GM19351 (cell line): ENCODE data around the gene RAMACL.

ENCODE experiments used
- ATAC-seq: cut with Tn5 transposase; IDR thresholded peaks from one replicate; pipeline ENCODE4 v1.9.1; 2021; ENCODE audit warnings: mild to moderate bottlenecking, moderate library complexity; ENCODE audit not compliant: unreplicated experiment

Gene RAMACL

GRCh38 chr6:166618866-166619761 lies 32.6 kb upstream of the RAMACL start:
- ATAC-seq: no peak

GRCh38 chr6:166618251-166618650 lies 31.8 kb upstream of the RAMACL start:
- ATAC-seq: no peak

DNA sequence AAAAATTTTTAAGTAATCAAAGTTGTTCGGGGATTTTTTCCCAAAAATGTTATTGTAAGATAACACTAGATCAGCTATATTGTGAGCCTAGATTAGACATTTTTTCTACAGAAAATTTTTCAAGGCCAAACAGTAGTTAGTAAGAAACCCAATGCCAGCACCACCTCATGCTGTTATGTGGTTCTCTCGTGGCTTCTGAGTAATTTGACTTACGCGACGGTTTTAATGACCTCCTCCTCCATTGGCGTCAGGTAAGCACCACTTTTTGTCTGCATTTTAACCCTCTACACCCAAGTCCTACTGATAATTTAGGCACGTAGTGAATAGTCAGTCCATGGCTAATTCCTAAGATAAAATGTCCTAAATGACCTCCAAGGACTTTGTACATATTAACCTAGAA lies 30.9 kb upstream of the RAMACL start:
- no peak for ATAC-seq

DNA sequence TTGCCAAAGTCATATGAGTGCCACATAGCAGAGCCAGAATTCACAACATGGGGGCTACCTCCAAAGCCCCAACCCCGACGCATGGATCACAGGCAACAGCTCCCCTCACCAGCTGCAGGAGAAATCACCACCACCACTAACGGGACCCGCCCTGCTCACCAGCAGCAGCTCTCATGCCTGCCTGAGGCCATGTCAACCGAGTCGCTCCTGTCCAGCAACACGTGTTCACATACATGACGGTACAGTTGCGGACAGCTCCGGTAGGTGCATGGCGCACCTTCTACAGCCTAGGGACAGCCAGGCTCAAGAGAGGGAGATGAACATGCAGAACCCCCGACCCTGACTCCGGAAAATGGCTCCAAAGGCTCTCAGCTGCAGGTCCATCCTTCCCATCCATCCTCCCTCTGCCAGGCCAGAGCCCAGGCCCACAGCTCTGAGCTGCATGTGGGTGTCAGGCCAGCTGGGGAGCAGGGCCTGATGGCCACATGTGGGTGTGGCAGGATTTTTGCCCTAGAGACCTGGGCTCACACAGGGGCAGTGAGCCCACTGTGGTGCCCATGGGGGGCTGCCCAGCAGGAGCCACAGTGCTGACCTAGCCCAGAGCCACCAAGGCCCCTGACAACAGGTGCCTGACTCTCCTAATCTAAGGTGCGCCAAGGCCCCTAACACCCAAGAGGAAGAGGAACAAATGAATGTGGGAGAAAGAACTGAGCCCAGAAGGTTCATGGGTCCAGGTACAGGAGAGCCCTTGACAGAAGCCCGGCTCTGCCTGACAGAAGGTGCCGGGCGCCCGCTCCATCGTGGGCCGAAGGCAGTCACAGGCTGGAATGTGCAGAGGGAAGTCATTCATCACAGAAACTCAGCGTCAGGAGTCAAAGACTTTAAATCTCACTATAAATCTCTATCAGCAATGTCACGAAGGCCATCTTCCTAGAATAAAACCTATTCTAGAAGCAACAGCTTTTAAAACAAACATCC lies 30.1 kb upstream of the RAMACL start:
- ATAC-seq: no peak

DNA sequence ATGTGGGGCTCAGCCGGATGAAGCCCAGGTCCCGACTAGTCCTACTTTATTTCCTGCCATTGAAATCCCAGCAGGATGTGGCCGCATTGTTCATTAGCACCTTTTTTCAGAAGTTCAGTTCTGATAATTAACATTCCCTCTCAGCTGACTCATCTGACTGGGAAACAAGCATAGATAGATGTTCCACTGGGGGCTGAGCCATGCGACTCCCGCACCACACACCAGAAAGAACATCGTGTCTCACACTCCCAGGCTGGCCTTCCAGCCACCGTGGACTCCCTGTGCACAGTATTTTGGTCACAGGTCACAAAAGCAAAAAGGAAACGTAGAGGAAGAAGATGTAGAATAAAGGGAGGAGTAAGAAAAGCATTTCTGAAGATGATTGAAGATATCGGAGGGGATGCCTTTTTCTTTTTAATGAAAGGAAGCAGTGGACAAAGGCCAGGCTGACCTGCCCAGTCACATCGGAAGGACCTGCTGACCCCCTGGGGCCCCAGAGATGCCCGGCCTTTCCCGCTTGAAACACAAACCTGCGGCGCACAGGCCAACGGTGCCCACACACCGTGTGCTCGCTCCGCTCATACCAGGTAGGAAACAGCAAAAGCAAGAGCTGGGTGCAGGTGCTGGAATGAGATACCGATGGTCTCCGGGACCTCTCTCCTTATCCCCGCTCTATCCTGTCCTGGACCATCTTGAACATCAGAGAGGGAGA lies 28.7 kb upstream of the RAMACL start:
- ATAC-seq: no peak

DNA sequence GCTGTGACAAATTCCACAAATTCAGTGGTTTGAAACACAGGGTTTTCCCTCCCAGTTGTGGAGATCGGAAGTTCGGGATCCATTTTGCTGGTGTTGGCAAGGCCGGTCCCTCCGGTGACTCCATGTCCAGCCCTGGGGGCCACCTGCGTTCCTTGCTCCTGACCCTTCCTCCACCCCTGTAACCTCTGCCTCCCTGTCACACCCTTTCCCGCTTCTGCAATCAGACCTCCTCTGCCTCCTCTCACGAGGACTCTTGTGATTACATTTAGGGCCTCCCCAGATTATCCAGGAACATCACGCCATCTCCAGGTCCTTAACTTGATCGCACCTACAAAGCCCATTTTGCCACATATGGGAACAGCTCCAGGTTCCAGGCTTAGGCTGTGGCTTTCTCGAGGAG lies 28.1 kb upstream of the RAMACL start:
- no peak for ATAC-seq

GRCh38 chr6:166614171-166614583 lies 27.7 kb upstream of the RAMACL start:
- ATAC-seq: no peak

DNA sequence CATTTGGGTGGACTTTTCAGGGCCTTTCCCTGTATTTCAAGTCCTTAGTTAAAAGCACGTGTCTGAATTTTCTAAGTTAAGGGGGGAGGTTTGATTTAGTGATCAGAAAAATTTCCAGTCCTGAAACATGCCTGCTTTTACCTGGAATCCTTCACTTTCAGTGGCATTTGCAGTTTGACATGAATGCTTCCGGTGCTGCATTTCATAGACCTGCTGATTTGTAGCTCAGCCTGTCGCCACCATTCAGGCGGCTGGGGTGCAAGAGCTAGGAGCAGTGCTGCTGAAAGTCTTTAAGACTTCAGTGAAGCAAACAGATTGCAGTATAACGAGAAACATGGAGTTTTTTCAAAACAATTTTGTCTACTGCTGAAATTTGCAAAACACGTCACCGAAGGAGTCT lies 26.5 kb upstream of the RAMACL start:
- ATAC-seq: no peak

DNA sequence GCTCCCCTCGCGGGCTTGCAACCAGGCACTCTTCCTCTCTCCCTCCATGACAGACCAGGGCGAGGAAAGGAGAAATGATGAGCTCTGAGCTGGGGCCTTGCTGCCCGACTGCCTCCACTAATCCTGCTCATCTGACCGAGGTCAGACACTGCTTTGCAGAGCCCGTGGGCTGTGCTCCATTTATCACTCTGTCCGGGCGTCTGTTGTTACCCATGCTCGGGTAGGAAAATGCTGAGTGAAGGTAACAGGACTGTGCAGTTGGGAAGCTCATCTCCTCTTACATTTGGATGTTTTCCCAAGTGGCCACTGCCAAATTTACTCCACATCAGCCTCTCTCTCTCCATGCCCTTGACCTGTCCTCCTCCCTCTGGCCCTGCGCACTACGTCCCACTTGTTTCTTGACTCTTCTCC lies 26.0 kb upstream of the RAMACL start:
- no peak for ATAC-seq

DNA sequence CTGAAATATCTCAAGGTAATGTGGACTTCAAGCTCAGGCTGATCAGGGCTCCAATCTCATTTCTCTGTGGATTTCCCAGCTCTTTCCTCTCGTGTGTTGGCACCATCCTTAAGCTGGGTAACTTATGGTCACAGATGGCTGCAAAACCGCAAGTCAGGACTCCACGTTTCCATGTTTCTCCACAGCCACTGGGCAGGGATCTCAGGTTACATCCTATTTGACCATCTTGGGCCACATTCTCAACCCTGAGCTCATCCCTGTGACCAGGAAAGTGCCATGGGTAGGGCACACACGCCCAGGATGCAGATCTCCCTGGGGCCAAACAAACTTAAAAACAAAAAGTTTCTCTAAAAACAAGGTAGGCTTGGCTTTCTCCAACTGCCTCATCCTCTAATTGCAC lies 25.2 kb upstream of the RAMACL start:
- ATAC-seq: no peak

DNA sequence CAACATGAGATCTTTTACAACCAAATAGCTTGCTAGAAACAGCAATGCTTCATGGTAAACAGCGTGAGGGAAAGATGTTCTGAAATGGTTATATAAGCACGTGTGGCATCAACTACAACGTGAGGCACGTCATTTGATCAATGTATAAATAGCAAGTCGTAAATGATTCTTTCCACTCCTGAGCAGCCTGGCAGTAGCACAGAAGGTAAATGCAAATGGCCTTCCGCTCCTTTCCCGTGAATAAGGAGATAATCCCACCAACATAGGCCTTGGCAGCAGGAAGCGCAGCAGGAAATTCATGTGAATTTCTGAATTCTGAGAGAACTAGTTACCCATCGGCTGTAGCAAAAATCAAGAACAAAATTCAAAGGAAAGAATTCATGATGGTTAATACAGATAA lies 23.6 kb upstream of the RAMACL start:
- ATAC-seq: no peak

GRCh38 chr6:166608774-166609173 lies 22.3 kb upstream of the RAMACL start:
- no peak for ATAC-seq

DNA sequence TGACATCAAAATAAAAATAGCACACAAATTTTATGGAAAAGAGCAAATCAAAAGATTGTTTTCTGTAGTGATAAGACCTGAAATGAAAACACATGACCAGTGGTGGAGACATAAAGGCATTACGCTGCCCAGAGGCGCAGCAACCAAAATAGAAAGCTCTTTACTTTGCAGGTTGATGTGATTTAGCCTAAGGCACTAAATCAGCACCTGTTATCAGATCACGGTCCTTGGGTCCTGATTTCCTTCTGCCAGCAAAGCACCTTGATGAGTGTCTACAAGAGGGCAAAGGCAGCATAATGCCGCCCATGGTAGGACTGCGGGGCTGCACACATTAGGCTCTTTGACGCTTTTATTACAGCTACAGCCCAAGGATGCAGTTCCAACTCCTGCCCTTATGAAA lies 19.3 kb upstream of the RAMACL start:
- no peak for ATAC-seq

DNA sequence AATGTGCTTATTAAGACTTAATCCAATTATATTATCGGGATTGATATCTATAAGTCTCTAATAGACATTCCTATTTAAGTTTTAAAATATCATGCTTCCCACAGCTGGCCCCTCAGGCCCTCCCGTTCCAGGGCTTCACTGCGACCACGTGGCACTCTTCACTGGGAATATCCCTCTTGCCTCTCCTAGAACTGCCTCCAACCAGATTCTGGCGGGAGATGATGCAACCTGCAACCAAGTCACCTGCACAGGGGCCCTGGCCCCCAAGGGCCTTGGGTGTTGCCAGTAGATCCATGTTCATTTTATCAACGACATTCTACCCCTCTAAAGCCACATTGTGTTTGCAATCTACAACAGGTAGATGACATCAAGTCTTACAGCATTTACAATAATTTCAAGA lies 18.4 kb upstream of the RAMACL start:
- ATAC-seq: no peak

GRCh38 chr6:166604328-166604727 lies 17.9 kb upstream of the RAMACL start:
- no peak for ATAC-seq

- no peak for ATAC-seq
Observed at GRCh38 chr6:166603043-166603690, 16.7 kb upstream of the RAMACL start.

DNA sequence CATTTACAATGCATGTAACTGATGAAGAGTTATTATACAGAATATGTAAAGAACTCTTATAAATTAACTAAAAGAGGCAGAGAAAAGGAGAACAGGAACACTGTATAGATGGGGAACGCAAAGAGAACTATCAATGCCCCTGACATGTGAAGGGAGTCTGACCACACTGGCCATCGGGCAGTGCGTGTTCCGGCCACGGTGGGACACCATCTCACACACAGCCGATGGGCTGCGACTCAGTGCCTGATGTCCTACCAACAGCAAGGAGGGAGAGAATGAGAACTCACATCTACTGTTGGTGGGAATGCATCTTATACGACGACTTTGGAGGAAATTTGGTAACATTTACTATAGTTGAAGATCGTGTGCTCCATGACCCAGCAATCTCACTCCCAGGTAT lies 15.5 kb upstream of the RAMACL start:
- no peak for ATAC-seq

DNA sequence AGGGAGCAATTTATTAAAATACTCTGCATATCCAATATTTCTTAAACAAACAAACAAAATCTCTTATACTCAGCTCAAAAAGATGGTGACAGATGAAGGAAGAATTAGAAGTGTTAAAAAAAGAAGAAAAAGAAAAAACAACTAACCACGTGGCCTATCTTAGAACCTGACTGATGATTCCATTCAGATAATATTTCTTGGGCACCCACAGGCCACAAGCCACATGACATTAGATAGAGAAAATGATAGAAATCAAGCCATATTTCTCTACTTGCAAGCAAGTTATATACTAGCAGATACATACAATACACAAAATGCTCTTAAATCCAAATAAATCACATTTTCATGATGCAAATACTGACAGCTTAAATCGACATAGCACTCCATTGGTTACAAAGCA lies 14.5 kb upstream of the RAMACL start:
- no peak for ATAC-seq

GRCh38 chr6:166599205-166599604 lies 12.7 kb upstream of the RAMACL start:
- no peak for ATAC-seq

GRCh38 chr6:166598441-166599138 lies 12.1 kb upstream of the RAMACL start:
- no peak for ATAC-seq
